ENCODE results near the gene HOTAIR.

The HOTAIR gene

DNA sequence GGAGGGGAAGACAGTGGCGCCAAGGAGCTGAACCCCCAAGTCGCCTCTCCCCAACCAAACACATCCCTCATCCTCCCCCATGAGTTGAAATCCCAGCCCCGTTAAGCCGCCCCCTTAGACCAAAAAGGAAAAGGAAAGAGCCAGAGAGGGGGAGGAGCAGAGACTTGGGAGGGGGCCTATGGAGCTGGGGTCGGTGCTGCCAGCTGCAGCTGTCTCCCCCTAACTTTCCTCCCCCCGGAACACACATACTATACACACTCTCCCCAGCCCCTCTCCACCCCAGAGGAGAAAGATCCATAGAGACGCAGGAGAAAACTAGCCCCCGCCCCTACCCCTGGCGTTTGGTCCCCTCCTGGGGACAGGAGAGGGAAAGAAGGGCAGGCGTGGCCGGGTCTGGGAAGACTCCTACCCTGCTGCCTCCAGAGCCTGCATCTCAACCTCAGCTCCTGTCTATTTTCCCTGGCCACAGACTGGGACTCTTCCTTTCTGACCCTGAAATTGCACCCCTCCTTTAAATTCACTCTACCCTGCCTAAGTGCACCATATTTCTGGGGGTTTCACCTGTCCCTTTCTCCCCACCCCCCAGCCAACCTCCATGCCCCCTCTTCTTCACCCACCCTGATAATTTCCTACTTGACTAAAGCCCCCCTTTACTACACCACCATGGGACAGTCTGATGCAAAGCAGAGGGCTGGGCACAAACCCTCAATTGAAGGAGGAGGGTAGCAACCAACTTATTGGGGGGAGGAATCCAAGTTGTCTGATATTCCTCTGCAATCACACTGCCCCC is 23.6 kb upstream of the HOTAIR start:
- DNase-seq, result no peak

DNA sequence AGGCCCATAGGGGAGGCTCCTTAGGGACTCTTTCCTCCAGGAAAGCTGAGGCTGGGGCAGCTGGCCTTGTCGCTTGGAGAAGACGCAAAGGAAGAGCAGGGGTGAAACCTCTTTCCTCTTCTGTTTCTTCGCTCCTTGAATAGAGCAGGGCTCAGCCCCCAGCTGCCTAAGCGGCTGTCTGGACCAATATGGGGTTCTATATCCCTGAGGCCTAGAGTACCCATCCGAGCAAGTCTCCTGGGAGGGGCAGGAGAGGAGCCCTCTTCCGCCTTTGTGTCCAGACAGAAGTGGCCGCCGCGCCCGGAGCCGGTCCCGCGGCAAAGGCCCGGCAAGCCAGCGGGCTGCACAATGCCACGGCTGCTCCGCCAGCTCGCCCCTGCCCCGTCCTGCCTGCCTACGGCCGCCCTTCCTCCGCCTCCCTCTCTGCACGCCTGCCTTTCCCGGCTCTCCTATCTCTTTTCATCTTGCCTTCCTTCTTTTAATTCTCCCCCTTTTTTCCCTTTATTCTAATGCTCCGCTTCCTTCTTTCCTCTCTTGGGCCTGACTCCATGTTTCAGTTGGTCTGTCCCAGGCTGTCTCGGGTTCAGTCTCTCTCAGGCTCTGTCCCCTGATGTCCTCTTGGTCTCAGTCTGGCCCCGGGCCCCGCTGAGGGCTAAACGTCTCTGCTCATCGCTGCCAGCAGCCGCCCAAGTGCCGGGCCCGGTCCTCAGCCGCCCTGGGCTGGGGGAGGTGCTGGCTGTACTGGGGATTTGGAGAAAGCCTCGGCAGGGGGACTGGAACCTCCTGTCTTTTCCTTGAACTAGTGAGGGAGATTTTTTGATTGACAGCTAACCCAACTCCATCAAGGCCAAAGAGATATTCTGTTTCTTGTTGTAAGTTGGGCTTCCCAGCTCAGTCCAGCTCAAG is 22.7 kb upstream of the HOTAIR start:
- no peak for DNase-seq

DNA sequence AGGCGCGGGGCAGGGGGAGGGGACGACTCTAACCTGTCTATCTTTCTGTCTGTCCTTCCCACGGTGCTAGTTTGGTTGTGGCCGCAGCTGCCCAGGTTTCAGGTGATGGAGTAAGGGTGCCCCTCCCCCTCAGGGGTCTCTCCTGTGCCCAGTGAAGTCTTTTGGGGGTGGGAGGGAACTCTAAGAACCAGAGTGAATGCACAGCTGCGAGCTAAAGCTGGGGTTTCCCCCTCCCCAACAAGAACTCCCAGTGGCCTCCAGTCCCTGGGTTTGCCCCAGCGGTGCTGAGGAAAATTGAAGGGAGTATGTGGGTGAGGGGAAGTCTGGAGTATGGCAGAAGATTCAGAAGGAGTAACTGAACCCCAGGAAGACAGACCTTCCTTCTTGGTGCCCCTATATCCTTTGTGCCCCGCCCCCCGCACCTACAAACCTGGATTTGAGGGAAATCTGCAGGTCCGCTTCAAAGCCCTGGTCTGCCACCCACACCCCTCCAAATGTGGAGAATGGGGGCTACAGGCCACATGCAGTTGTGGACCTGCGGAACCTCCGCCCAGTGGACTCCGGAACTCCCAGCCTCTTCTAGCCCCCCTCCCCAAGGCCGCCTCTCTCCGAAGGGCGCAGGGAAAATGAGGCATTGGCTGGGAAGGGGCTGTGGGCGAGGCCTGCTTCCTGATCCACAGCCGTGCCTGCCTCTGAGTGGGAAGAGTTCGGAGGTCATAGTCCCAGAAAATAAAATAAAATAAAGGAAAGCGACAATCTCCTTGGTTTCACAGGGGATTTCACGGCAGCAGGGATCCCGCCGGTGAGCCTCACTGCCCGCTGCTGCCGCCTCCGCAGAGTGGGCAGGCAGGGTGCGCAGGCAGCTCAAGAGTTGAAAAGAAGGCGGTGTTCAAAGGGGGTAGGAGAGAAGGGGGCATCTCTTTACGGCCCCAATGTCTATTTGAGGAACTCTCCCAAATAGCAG is 21.8 kb upstream of the HOTAIR start:
- no peak for DNase-seq

DNA sequence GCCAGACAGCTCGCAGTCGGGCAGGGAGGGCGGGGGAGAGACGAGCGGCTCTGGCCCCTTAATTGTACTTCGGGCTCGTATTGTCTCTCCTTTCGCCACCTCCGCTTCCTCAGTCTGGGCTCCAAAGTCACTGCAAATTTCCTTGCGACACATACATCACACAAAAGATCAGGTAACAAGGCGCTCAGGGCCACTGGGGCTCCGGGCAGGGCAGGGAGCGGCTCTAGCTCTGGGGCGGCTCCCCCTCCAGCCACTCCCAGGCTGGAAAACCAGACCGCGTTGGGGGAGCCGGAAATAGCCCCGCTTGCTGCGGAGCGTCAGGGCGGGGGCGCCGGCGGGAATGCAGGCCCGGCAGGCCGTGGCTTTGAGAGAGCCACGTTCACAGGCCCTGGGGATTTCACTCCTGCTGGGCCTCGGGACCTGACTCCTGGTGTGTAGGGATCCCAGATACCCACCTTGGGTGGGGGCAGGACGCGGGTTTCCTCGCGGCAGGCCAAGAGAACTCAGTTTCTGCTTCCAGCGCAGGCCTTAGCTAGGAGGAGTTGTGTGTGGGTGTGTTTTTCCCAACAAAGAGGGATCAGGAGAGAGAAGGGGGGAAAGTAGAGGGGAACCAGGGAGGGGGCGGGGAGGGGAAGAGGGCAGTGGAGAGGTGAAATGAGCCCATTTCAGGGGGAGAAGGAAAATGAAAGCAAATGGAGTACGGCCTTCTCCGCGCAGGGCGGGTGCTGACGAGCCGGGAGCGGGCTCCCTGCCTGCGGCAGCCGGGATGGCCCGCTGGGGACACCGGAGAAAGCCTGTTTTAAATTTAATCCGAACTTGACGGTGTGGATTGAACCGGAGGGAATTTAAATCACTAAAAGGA is 20.9 kb upstream of the HOTAIR start:
- DNase-seq, result no peak

GRCh38 chr12:53995002-53995377 is 20.2 kb upstream of the HOTAIR start:
- no peak for DNase-seq

DNA sequence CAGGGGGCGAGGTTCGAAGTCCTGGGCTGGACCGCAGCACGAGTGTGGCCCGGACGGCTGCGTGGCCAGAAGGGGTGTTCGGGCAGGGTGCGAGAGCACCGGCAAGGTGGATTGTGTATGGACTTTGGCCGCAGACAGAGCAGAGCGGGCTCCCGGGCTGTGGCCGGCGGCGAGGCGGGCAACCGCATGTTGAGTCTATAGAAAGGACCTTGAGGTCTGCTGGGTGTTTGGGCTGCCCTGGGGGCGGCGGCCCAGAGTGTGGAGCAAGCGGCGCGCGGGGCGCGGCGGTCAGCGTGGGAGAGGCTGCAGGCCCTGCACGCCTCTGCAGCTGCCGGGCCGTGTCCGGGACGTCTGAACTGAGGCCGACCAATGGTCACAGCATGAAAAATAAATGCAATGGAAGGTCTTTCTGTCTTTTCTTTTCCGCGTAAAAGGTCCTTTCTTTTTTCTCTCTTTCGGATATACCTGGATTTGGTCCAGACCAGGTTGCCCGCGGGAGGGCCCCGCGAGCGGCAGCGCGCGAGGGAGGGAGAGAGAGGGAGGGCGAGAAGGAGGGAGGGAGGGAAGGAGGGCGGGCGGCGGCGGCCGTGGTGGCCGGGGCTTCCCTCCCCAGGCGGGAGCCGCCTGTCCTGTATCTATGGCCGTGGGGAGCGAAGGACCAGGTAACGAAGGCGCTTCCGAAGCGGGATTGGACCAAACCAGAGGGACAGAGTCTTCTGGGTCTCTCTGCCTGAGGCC is 19.7 kb upstream of the HOTAIR start:
- no peak for DNase-seq

- DNase-seq, result no peak
These were observed 19.2 kb upstream of the HOTAIR start for GRCh38 chr12:53994009-53994263.

GRCh38 chr12:53993162-53994008 is 18.6 kb upstream of the HOTAIR start:
- DNase-seq, result no peak

DNA sequence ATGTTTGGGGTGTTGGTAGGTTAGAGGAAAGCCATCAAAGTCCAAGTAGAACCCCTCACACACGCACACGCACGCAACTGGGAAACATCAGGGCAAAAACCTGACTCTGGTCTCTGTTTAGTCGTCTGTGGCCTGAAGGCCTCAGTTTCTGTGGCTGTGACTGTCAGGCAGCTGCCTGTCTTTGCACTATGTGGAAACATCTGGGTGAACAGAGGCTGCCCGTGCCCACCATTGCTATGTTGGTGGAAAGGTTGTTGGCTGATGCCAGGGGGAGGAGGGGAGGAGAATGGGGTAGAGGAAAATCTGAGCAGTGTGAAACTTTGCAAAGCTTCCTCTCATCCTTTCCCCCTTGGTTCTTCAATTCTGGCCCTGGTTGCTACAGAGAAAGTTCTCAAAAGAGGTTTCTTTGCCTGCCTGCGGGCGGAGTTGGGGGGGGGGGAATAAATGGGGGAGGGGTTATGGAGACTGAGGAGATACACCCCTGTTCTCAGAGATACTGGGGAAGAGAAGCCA is 17.7 kb upstream of the HOTAIR start:
- no peak for DNase-seq

- no peak for DNase-seq
These were observed 16.3 kb upstream of the HOTAIR start for GRCh38 chr12:53991077-53991460.

DNA sequence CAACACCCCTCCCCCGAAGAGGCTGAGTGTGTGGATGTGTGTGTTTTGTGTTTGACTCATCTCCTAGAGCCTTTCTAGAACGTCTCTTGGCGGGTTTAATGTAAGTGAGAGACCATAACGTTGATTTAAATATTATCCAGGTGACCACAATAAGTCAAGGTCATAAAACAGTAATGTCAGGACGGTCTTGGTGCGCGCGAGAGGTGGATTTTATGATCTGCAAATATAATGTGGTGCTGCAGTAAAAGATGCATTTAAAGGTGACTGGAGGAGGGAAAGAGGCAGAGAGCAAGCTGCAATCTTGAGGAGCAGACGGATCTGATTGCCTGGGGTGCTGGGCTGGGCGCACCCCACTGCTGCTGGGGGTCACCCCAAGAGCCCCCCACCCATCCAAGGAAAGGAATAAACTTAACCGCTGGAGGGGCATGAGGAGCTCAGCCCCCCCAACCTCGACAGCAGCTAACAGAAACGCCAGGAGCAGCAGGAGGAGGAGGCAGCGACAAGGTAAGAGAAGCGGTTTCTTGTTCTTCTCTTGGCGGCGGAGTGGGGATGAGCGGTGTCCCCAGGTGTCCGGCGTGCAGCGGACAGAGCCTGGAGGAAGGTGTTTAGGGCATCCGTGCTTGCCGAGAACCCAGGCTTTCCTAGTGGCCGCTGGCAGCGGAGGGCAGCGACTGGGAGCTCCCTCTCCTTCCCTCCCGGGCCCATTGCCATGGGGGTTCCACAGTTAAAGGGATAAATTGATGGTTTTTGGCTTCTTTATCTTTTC is 15.7 kb upstream of the HOTAIR start:
- no peak for DNase-seq

DNA sequence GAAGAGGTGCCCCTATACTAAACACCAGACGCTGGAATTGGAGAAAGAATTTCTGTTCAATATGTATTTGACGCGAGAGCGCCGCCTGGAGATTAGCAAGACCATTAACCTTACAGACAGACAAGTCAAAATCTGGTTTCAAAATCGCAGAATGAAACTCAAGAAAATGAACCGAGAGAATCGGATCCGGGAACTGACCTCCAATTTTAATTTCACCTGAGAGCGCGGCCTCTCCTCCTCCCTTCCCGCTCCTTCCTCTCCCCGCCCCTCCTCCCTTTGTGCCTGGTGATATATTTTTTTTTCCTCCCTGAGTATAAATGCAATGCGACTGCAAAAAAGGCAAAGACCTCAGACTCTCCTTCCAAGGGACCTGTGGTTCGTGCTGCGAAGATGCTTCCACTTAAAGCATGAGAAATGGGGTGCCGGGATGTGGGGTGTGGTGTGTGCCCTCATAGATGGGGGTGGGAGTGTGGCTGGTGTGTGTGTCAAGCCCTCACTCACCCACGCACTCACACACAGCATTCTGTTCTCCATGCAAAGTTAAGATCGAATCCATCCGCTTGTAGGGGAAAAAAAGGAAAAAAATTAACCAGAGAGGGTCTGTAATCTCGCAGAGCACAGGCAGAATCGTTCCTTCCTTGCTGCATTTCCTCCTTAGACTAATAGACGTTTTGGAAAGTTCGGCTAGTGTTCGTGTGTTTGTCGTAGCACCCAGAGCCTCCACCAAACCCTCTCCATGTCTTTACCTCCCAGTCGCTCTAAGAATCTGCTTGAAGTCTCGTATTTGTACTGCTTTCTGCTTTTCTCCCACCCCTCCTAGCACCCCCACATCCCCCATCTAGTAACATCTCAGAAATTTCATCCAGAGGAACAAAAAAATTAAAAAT is 14.7 kb upstream of the HOTAIR start:
- DNase-seq, result peak; percentile 48

GRCh38 chr12:53988541-53989226 is 13.9 kb upstream of the HOTAIR start:
- DNase-seq, result no peak

DNA sequence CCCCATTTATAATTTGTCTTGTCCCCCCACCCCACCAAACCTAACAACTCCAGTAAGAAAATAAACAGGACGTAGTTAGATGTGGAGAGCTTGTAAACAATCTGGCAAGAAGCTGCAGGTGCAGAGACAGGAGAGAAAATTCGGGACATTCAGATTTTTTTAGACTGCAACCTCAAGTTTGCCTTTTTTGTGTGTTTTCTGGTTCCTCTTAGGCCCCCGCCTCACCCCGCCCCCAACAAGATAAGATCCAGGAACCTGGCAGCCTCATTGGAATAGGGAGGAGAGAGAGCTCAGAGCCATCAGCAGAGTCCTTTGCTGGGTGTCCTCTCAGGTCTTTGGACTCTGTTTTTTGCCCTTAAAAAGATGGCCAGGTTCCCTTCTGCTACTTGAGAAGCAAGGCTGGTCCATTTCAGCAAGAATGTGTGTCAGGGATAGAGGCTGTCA is 13.1 kb upstream of the HOTAIR start:
- no peak for DNase-seq

DNA sequence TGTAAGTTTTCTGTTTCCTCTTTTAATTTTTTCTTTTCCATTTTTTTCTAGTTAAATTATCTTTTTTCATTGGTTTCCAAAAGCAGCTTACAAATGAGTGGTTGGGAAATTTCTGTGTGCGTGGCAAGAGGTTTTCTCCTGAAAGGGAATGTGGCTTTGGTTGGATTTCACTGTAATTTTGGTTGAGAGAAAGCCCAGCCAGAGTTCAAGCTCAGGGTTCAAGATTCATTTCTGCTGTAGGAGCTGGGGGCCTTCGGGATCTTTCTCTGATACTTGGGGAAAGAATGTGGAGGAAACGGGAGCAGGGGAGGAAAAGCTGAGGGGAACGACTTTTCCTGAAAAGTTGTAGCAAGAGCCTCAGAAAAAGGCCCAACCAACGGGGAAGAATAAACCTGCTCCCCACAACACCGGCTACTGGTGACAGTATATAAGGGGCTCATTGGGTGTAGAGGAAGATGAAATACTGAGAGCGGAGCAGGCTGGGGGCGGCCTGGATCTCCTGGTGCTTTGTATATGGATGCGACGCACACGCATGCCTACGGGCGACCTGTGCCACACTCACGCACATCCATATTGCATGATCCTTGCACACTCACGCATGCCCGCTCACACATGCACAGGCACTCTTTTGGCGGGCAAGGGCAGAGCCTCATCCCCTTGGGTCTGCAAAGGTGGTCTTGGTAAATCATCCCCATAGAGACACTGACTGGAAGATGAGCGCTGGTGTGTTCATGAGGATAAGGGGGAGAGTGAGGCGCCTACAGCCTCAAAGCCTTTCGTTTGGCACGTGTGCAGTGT is 12.1 kb upstream of the HOTAIR start:
- DNase-seq, result no peak

GRCh38 chr12:53985994-53986685 is 11.4 kb upstream of the HOTAIR start:
- no peak for DNase-seq

GRCh38 chr12:53985692-53985993 is 10.9 kb upstream of the HOTAIR start:
- DNase-seq, result no peak
